Ovary (tissue), 3 donors: ENCODE results near the gene IFIT2.

Source experiments
- POLR2A ChIP-seq: fragments of 450-650 bp; IDR thresholded peaks from one replicate; pipeline ENCODE4 v1.6.1; 2017; ENCODE audit warnings: antibody characterized with exemption, mild to moderate bottlenecking, moderate library complexity
- TF ChIP-seq, protein P1 (sequence below), 3 donors: fragments of 450-650 bp in 2 of 3; fragments of 200-600 bp in 1 of 3; IDR thresholded peaks; one replicate each; pipeline versions ENCODE4 v1.5.1 to v1.8.0; 2016 to 2022; ENCODE audit warnings: antibody characterized with exemption in 3 of 3, mild to moderate bottlenecking in 1 of 3
- donor health status: DM: no; HTN: no; CAD: no.

DNA sequence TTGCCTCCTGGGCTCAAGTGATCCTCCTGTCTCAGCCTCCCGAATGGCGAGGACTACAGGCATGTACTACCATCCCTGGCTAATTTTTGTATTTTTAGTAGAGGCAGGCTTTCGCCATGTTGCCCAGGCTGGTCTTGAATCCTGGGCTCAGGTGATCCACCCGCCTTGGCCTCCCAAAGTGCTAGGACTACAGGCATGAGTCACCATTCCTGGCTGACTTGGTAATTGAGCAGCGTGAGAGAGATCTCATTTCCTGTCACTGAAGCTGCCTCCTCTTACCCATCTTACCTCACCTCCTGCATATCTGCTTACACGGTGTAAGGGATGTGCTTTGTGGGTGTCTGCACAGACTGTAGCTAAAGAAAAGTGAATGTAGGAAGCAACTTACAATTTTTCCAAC, 35.6 kb downstream of the IFIT2 start:
- TF ChIP-seq, protein P1, sequence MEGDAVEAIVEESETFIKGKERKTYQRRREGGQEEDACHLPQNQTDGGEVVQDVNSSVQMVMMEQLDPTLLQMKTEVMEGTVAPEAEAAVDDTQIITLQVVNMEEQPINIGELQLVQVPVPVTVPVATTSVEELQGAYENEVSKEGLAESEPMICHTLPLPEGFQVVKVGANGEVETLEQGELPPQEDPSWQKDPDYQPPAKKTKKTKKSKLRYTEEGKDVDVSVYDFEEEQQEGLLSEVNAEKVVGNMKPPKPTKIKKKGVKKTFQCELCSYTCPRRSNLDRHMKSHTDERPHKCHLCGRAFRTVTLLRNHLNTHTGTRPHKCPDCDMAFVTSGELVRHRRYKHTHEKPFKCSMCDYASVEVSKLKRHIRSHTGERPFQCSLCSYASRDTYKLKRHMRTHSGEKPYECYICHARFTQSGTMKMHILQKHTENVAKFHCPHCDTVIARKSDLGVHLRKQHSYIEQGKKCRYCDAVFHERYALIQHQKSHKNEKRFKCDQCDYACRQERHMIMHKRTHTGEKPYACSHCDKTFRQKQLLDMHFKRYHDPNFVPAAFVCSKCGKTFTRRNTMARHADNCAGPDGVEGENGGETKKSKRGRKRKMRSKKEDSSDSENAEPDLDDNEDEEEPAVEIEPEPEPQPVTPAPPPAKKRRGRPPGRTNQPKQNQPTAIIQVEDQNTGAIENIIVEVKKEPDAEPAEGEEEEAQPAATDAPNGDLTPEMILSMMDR (IDR thresholded peaks at IDR 0.05): no peak
- no peak for TF ChIP-seq POLR2A
